Left lung (tissue), 14 donors: ENCODE data around the gene CD200R1. TPM values are rescaled to one million over a fixed set of nuclear protein-coding genes. Genes with fewer than 3 reads are reported as not detected.
A peak's percentile ranks its signal among the peaks of the same experiment; 100 is the strongest.

Experiments used
- ATAC-seq: fragments of 200-7000 bp; cut with Tn5 transposase; one replicate; pipeline ENCODE4 v1.9.1; 2020; ENCODE audit warnings: moderate library complexity
- DNase-seq, 4 donors: peaks; one replicate each; pipeline ENCODE4 v3.0.0-alpha.2; 2013 to 2020
- H3K27ac ChIP-seq, 2 donors: fragments of 200-600 bp; sonication (generic) in 1 of 2; one replicate each; pipeline versions ENCODE4 v1.5.0 to v1.8.0; 2020 to 2021
- H3K27me3 ChIP-seq, 2 donors: fragments of 200-600 bp; sonication (generic) in 1 of 2; one replicate each; pipeline versions ENCODE4 v1.5.0 to v1.8.0; 2020 to 2021
- H3K36me3 ChIP-seq, 2 donors: fragments of 200-600 bp; sonication (generic) in 1 of 2; one replicate each; pipeline versions ENCODE4 v1.5.0 to v1.8.0; 2020 to 2021
- H3K4me1 ChIP-seq, 2 donors: fragments of 200-600 bp; one replicate each; pipeline ENCODE4 v1.8.0; 2021
- H3K4me3 ChIP-seq, 2 donors: fragments of 200-600 bp; sonication (generic) in 1 of 2; one replicate each; pipeline versions ENCODE4 v1.5.0 to v1.8.0; 2020 to 2021; ENCODE audit warnings: mild to moderate bottlenecking in 1 of 2
- H3K9me3 ChIP-seq, 2 donors: fragments of 200-600 bp; sonication (generic) in 1 of 2; one replicate each; pipeline versions ENCODE4 v1.5.0 to v1.8.0; 2020 to 2021
- intact Hi-C, 2 donors: fragments of 100-400 bp; cut with DNase I; formaldehyde crosslinking; loops; one replicate each; pipeline versions ENCODE4 v1.11.2 to v1.14.2; 2022
- long read RNA-seq, 12 donors: library from polyadenylated mRNA in 2 of 12; unstranded in 2 of 12; transcript quantifications; one replicate each; pipeline ENCODE4 v2.0.0 and lab custom pipeline, GENCODE V29; 2019 to 2026
- polyA plus RNA-seq, 6 donors: library from polyadenylated mRNA; unstranded; fragments of 120-200 nt; gene quantifications; one replicate each; pipeline ENCODE4 v1.2.1, GENCODE V29; 2013; ENCODE audit not compliant: insufficient read length in 6 of 6
- total RNA-seq, 2 donors: library from RNA; stranded (reverse); fragmentation: NEBNext Ultra II Directional; extraction: Animal tissue kit (Norgen Biotek cat#: 25700); gene quantifications; one replicate each; pipeline ENCODE4 v1.2.1, GENCODE V29; 2021
- TF ChIP-seq, protein P1 (sequence below), 2 donors: fragments of 200-600 bp; sonication (generic) in 1 of 2; IDR thresholded peaks; one replicate each; pipeline versions ENCODE4 v1.5.0 to v1.8.0; 2021; ENCODE audit warnings: antibody characterized with exemption in 2 of 2
- donor health status: DM: no; HTN: yes; CAD: no.
- donor health status: DM: no; HTN: no; CAD: no.

The CD200R1 gene
- total RNA-seq, result 1 to 10 TPM; 1.2 to 2.7 TPM
- polyA plus RNA-seq, result 1 to 10 TPM; 1.3 to 3.5 (median 2.0) TPM
- long read RNA-seq, donor 1, result 0 reads
- long read RNA-seq, donor 2, result 0 reads
- long read RNA-seq, donor 3, result 0 reads
- long read RNA-seq, donor 4, partial matches to known transcripts, result 1 of 2 reads
- long read RNA-seq, donor 4, other reads (novel, unspliced or antisense), result 1 of 2 reads
- long read RNA-seq, donor 5, result 0 reads
- long read RNA-seq, donor 6, result 0 reads
- long read RNA-seq, donor 7, result 0 reads
- long read RNA-seq, donor 8, result 0 reads
- long read RNA-seq, donor 9, result 0 reads
- long read RNA-seq, donor 10, result 0 reads
- long read RNA-seq, donor 11, result 0 reads
- long read RNA-seq, donor 12, result 0 reads

GRCh38 chr3:112974894-112975293 is at the start of gene CD200R1:
Gene CD200R1, minus strand, starts transcription at chr3:112975103. Its CDS starts 246 bp downstream, at chr3:112974857.
- Histone ChIP-seq H3K9me3 (no peaks in the 10 kb centered on the region), H3K4me3 (peak within 1 kb of the TSS in 1 of 2 donors; percentile 17), H3K27ac (peak within 1 kb of the TSS in 1 of 2 donors; percentile 79), H3K27me3 (no peaks in the 10 kb centered on the region), H3K4me1 (peaks cover 0 to 42% of the 10 kb centered on the region in 2 donors), H3K36me3 (no peaks in the 10 kb centered on the region)
- intact Hi-C loops, result loop anchor here in 1 of 2 donors (5.0 kb wide), 1 partner anchor 243 kb away; no protein-coding TSS in a partner anchor
- ATAC-seq (no peak), DNase-seq (no peak)
- TF ChIP-seq, protein P1, sequence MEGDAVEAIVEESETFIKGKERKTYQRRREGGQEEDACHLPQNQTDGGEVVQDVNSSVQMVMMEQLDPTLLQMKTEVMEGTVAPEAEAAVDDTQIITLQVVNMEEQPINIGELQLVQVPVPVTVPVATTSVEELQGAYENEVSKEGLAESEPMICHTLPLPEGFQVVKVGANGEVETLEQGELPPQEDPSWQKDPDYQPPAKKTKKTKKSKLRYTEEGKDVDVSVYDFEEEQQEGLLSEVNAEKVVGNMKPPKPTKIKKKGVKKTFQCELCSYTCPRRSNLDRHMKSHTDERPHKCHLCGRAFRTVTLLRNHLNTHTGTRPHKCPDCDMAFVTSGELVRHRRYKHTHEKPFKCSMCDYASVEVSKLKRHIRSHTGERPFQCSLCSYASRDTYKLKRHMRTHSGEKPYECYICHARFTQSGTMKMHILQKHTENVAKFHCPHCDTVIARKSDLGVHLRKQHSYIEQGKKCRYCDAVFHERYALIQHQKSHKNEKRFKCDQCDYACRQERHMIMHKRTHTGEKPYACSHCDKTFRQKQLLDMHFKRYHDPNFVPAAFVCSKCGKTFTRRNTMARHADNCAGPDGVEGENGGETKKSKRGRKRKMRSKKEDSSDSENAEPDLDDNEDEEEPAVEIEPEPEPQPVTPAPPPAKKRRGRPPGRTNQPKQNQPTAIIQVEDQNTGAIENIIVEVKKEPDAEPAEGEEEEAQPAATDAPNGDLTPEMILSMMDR (IDR thresholded peaks at IDR 0.05), result no peak

- no peaks in the 10 kb centered on the region for H3K9me3 ChIP-seq
- peaks cover 0 to 8% of the 10 kb centered on the region in 2 donors for H3K36me3 ChIP-seq
- intact Hi-C loops, result no loop called here
- ATAC-seq (no peak), DNase-seq (no peak)
- H3K27me3 ChIP-seq, result no peaks in the 10 kb centered on the region
- no peak overlapping the region for H3K4me3 ChIP-seq
- no peak overlapping the region for H3K27ac ChIP-seq
- peaks cover 3 to 24% of the 10 kb centered on the region in 2 donors for H3K4me1 ChIP-seq
- TF ChIP-seq, protein P1 (IDR thresholded peaks at IDR 0.05), result no peak
Measured at GRCh38 chr3:113021471-113021870, 46.6 kb upstream of the CD200R1 start.

- H3K27ac ChIP-seq, result peak overlapping the region; percentile 86 to 88
- H3K9me3 ChIP-seq, result no peaks in the 10 kb centered on the region
- TF ChIP-seq, protein P1 (IDR thresholded peaks at IDR 0.05), result no peak
- H3K36me3 ChIP-seq, result peaks cover 0 to 23% of the 10 kb centered on the region in 2 donors
- peak; percentile 88 to 96 (median 94) for DNase-seq
- peak overlapping the region; percentile 72 to 90 for H3K4me3 ChIP-seq
- H3K27me3 ChIP-seq, result no peaks in the 10 kb centered on the region
- H3K4me1 ChIP-seq, result peaks cover 3 to 24% of the 10 kb centered on the region in 2 donors
- ATAC-seq, result peak; percentile 99
- intact Hi-C loops, result no loop called here
Measured at GRCh38 chr3:113019182-113020137, 44.6 kb upstream of the CD200R1 start.

DNA sequence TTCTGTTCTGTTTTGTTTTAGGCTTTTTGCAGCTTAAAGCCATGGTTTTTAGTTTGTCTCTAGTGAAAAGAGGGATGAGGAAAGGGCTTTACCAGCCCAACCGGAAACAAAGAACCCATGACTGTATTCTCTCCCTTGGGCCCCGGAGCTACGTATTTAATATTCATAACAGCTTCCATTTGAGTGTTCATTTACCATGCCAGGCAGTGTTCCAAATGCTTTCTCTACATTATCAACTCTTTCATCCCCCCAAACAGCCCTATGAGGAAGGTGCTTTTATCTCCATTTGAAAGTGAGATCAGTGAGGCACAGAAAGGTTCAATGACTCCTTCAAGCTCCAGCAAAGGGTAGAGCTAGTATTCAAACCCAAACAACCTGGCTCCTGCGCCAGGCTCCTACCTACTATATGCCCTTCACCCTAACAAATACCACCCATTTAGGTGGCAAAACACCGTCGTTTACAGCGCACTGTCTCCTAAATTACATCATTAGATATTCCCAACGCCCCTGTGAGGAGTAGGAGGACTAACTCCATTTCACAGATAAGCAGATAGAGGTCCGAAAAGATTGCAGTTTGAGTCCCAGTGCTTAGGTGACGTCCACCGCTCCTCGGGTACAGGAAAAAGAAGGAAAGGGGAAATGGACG is 43.8 kb upstream of the CD200R1 start:
- H3K9me3 ChIP-seq, result no peaks in the 10 kb centered on the region
- peaks cover 0 to 31% of the 10 kb centered on the region in 2 donors for H3K36me3 ChIP-seq
- no peaks in the 10 kb centered on the region for H3K27me3 ChIP-seq
- intact Hi-C loops, result no loop called here
- H3K4me1 ChIP-seq, result peaks cover 3 to 24% of the 10 kb centered on the region in 2 donors
- H3K4me3 ChIP-seq, result peak overlapping the region; percentile 72 to 90
- H3K27ac ChIP-seq, result peak overlapping the region; percentile 86 to 88
- peak in 2 of 4 donors; percentile 21 to 30 for DNase-seq
- TF ChIP-seq, protein P1 (IDR thresholded peaks at IDR 0.05), result no peak
- peak; percentile 4 for ATAC-seq
